GM13977 (cell line): ENCODE data around the gene KLK6.

ENCODE experiments used
- DNase-seq: peaks from one replicate; pipeline ENCODE4 v3.0.0; 2012; ENCODE audit warnings: low spot score
- in situ Hi-C: fragments of 300-500 bp; cut with MboI; formaldehyde crosslinking; loops from one replicate; pipeline ENCODE4 v1.12.0; 2022; ENCODE audit warnings: low sequenced_read_pairs, low pct_unique_long_range_greater_than_20kb, mixed read lengths, inconsistent platforms; ENCODE audit not compliant: unreplicated experiment
- TF ChIP-seq, protein P1 (sequence below): IDR thresholded peaks from 2 replicates; pipeline ENCODE4 v1.5.1; 2012; ENCODE audit warnings: mild to moderate bottlenecking, control low read depth; ENCODE audit not compliant: insufficient read depth; ENCODE audit errors: extremely low read depth, missing control alignments

The KLK6 gene

DNA sequence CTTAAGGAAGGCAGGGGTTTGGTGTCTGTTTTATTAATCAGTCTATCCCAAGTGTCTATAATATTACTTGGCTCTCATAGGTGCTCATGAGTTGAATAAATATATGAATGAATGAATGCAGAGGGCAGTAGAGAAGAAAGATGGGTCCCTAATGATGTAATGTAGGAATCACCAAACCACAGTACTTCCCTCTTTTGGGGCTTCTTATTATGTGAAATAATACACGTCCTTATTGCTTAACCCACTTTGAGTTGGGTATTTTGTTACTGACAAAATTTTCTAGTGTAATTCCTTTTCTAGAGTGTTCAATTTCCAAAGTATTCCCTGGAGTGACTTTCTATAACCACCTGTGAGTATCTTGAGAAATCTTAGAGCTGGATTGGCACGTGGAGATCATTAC lies 29.8 kb downstream of the KLK6 start:
- in situ Hi-C loops, result no loop called here
- DNase-seq, result no peak
- TF ChIP-seq, protein P1, sequence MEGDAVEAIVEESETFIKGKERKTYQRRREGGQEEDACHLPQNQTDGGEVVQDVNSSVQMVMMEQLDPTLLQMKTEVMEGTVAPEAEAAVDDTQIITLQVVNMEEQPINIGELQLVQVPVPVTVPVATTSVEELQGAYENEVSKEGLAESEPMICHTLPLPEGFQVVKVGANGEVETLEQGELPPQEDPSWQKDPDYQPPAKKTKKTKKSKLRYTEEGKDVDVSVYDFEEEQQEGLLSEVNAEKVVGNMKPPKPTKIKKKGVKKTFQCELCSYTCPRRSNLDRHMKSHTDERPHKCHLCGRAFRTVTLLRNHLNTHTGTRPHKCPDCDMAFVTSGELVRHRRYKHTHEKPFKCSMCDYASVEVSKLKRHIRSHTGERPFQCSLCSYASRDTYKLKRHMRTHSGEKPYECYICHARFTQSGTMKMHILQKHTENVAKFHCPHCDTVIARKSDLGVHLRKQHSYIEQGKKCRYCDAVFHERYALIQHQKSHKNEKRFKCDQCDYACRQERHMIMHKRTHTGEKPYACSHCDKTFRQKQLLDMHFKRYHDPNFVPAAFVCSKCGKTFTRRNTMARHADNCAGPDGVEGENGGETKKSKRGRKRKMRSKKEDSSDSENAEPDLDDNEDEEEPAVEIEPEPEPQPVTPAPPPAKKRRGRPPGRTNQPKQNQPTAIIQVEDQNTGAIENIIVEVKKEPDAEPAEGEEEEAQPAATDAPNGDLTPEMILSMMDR, result no peak

DNA sequence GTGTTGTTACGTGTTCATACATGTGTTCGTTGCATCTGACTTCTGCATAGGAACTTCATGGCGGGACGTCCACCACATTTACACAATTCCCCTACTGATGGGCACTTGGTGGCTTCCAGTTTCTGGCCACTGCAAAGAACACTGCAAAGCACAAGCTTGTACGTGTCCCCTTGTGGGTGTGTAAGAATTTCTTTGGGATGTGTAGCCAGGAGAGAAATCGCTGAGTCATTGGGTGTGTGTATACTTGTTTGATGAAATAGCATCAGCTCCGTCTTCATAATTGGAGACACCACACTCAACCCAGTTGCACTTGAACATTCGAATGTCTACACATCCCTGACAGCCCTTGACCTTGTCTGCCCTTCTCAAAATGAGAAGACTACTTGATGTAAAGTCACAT lies 35.8 kb downstream of the KLK6 start:
- in situ Hi-C loops, result no loop called here
- TF ChIP-seq, protein P1, result no peak
- DNase-seq, result no peak

DNA sequence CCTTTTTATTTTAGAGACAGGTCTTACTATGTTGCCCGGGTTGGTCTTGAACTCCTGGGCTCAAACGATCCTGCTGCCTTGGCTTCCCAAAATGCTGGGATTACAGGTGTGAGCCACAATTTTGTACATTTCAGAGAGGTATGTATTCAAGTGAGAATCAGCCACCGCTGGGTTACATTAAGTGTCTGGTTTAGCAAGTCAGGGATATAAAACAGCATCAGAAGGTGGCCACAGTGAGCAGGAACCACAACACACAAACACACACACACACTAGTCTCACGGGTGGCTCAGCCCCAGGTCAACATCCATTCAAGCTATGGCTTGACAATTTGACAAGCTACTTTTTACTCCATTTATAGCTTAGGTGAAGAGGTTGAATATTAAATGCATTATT lies 36.7 kb downstream of the KLK6 start:
- TF ChIP-seq, protein P1, result no peak
- in situ Hi-C loops, result no loop called here
- no peak for DNase-seq

DNA sequence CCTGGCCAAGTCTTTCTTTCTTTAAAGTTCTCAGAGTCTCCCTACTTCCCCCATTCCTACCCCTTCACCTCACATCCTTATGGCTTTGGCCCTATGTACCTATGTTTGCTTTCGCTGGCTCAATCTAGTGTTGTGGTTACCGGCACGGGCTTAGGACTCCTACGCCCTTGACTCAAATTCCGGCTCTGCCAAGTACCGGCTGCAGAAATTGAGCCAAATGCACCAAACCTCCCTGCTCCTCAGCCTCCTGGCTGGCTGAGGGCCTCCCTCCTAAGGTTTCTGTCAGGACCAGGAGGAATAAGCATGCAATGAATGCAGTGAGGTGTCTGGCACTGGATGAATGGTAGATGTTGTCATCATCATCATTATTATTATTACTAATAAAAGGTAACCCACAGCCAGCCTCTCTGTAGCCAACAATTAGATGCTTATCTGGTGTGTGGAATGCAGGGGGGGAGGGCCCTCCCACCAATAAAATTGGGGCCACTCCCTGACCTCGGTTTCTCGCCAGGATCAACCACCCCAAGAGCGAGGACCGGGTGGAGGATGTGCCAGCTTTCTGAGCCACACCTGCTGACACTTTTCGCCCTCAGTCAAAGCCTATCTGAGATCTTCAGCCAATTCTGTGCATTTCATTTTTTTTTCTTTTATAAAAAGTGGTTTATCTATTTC lies 37.2 kb downstream of the KLK6 start:
- no peak for DNase-seq
- in situ Hi-C loops, result no loop called here
- TF ChIP-seq, protein P1, result no peak

DNA sequence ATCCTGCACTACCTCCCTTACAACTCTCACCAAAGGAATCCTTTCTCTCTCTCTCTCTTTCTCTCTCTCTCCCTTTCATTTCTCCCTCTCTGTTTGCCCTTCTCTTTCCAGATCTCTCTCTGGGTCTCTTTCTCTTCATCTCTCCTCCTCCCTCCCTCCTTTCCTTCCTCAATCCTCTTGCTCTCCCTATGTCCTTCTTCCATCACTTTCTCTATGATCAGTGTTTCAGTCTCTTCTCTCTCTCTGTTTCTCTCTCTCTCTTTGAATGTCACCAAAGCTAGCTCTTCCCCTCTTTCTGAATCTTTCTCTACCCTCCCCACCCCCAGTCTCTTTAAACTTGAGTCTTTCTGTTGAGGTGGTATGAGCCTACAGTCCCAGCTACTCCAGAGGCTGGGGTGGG lies 38.4 kb downstream of the KLK6 start:
- TF ChIP-seq, protein P1, result no peak
- in situ Hi-C loops, result no loop called here
- DNase-seq, result no peak

DNA sequence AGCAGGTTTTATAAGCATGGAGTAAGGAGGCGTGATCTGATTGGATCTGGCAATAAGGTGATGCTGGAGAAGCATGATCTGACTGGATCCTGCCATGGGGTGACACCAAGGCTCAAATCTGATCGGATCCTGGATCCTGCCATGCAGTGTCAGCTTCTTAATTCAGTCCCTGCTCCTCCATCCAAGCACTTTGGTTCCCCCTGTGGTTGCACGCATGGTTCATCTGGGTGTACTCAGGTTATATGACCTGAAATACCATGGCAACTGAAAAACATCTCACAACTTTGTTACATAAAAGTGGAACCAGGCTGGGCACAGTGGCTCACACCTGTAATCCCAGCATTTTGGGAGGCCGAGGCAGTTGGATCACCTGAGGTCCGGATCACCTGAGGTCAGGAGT lies 40.6 kb downstream of the KLK6 start:
- TF ChIP-seq, protein P1, result no peak
- in situ Hi-C loops, result no loop called here
- no peak for DNase-seq

DNA sequence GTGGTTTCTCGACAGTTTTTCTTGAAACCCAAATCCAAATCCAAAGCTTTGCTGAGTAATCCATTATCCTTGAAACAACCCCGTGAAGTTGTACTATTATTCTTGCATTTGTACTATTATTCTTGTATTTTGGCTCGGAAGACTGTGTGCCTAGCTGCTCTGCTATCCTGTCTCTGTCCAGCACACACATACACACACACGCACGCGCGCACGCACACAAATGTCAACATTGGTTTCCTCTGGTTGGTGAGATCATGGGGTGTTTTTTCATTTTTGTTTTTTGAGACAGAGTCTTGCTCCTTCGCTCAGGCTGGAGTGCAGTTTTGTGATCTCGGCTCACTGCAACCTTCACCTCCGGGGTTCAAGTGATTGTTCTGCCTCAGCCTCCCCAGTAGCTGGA lies 43.2 kb downstream of the KLK6 start:
- no peak for DNase-seq
- in situ Hi-C loops, result no loop called here
- TF ChIP-seq, protein P1, result no peak
